AG10803 (cell line): Measurements from ENCODE around the gene LEF1.

Source experiments
- DNase-seq: peaks from one replicate; pipeline ENCODE4 v3.0.0; 2010; ENCODE audit warnings: low read depth
- H3K4me3 ChIP-seq: 2 replicates; pipeline ENCODE4 v1.5.1; 2011; ENCODE audit warnings: mild to moderate bottlenecking, low read length, control low read depth
- TF ChIP-seq, protein P1 (sequence below): conservative IDR thresholded peaks from 2 replicates; pipeline ENCODE4 v1.5.1; 2011; ENCODE audit warnings: mild to moderate bottlenecking, low read length, control low read depth, inconsistent platforms

Gene LEF1

DNA sequence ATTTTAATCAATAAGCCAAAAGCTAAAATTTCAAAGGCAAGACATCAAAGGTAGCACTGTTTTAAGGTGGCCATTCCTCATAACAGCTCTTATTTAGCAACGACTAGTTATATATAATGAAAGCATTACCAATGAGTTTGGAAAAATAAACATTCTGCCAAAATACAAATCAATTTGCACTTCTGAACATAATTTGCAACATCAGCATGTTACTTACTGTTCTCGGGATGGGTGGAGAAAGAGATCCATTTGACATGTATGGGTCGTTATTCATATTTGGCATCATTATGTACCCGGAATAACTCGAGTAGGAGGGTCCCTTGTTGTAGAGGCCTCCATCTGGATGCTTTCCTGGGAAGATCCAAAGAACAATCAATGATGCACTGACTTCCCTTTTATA lies 5.4 kb downstream of the LEF1 start:
- TF ChIP-seq, protein P1, sequence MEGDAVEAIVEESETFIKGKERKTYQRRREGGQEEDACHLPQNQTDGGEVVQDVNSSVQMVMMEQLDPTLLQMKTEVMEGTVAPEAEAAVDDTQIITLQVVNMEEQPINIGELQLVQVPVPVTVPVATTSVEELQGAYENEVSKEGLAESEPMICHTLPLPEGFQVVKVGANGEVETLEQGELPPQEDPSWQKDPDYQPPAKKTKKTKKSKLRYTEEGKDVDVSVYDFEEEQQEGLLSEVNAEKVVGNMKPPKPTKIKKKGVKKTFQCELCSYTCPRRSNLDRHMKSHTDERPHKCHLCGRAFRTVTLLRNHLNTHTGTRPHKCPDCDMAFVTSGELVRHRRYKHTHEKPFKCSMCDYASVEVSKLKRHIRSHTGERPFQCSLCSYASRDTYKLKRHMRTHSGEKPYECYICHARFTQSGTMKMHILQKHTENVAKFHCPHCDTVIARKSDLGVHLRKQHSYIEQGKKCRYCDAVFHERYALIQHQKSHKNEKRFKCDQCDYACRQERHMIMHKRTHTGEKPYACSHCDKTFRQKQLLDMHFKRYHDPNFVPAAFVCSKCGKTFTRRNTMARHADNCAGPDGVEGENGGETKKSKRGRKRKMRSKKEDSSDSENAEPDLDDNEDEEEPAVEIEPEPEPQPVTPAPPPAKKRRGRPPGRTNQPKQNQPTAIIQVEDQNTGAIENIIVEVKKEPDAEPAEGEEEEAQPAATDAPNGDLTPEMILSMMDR = no peak

DNA sequence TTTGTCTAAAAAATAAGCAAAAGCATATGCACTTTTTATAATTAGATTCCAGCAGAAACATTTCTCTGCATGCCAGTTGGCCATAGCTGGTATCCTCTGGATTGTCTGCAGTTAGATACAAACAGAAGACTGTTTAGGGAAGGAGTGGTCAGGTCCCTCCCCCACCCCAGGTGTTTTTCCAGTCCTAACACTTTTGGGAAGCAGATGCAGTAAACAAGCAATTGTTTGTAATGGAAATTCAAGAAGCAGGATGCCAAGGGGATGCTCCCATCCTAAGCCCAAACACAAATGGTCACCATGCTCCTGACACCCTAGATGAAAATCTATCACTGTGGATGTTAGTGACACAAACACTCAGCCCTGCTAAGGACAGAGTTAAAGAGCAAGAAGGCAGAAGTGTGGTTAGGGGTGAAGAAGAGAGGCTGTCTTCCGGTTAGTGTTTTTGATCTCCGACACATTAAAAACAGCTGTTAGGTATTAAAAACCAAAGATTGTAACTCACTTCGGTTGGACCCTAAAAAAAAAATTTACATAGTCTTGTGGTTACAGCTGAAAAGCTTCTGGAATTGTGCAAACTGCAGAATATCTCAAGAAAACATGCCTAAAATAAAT lies 7.9 kb downstream of the LEF1 start:
- TF ChIP-seq, protein P1 = no peak
- DNase-seq = no peak
- no peak overlapping the region for H3K4me3 ChIP-seq

More for the DNA sequence above, 5.4 kb downstream of the LEF1 start:
- DNase-seq = no peak
- no peak overlapping the region for H3K4me3 ChIP-seq

DNA sequence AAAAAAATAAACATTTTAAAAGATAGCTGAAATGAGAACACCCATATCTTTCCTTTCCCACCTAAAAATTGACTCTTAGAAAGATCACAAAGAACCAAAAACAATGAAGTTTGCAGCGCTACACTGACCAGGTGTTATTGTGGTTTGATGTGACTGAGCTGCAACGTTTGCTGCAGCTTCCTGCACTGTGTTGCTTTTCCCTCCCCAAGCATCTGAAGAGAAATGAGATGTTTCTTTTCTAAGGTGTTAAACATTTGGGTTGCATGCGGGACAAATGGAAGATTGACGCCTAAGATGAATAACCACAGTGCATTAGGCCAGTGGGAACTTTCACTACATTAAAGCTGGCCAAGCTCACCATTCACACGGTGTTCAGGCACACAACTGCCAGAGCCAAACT lies 8.9 kb downstream of the LEF1 start:
- TF ChIP-seq, protein P1 = no peak
- H3K4me3 ChIP-seq = no peak overlapping the region
- no peak for DNase-seq

DNA sequence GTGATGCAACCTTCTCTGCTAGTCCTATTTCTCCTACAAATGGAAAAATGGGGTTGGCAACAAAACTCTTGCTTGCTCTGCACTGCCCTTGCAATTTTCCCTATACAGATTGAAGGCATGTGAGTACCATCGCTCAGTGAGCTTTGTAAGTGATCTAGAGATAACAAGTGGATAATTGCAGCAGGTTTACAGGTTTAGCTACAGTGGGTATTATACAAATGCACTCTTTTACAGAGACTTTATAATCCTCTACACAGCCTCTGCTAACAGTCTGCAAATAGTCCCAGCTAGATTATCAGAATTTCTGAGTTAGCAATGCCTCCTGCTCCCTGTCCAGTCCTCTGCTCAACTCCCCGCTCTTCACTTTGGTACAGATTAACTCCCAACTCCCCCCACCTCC lies 11.1 kb downstream of the LEF1 start:
- no peak overlapping the region for H3K4me3 ChIP-seq
- TF ChIP-seq, protein P1 = no peak
- no peak for DNase-seq

DNA sequence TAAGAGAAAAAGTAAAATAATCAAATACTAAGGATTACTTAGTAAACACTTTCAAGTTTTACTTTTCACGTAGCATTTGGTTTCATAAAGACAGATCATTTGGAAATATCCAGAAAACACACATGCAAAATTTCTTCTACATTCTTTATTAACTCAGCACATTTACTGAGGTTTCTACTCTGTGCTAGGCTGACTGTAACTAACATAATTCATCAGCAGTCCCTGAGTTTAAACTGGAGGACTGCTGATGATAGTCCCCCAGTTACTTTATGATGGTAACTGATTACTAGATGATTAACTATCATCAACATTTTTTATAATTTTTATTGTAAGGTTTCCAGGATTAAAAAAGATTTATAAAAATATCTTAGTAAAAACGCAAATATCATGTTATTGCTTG lies 12.3 kb downstream of the LEF1 start:
- TF ChIP-seq, protein P1 = no peak

DNA sequence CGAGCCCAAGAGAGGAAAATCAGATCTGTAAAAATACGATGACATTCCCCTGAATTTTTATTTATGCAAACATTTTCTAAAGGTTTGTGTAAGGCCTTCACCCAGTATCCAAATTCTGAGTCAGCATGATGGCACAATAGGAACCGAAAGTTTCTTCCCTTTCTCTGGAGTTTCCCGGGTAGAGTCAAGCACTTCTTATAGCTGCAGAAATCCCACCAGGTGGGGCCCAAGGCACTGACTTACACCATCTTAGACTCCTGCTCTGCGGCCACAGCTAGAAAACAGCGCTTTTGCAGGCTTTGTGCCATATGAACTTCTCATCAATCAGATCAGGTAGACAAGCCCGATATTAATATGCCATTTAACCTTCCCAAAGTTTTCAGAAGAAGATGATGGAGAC lies 13.4 kb downstream of the LEF1 start:
- DNase-seq = no peak
- no peak overlapping the region for H3K4me3 ChIP-seq
- TF ChIP-seq, protein P1 = no peak

More for the DNA sequence above, 12.3 kb downstream of the LEF1 start:
- no peak for DNase-seq
- no peak overlapping the region for H3K4me3 ChIP-seq

DNA sequence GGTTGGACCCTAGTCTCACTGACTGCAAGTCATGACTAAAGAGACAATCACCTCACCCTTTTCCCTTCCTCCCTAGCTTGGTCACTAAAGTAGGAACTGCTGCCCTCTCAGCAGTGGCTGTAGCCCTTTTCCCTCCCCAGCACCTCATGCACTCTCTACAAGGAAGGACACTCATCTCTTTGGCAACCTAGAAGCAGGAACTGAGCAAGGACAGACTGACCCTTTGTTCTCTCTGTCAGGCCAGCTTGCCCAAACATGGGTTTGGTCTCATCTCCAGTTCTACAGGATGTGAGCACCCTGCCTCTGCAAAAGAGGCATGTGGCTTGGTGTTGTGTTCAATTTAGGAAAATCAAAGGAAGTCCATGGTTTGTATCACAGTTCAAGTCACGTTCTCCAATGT lies 15.8 kb downstream of the LEF1 start:
- no peak overlapping the region for H3K4me3 ChIP-seq
- no peak for DNase-seq
- TF ChIP-seq, protein P1 = no peak
